Coronary artery (tissue), 2 donors: Measurements from ENCODE around the gene RPS14.
A peak's percentile ranks its signal among the peaks of the same experiment; 100 is the strongest.

Experiments used
- DNase-seq: peaks from one replicate; pipeline ENCODE4 v3.0.0-alpha.2; 2017; ENCODE audit warnings: low spot score
- H3K27ac ChIP-seq, 2 donors: fragments of 200-600 bp; sonication (generic); one replicate each; pipeline ENCODE4 v1.5.1; 2016 to 2019
- H3K4me3 ChIP-seq: fragments of 200-600 bp; sonication (generic); 2 replicates; pipeline ENCODE4 v1.5.1; 2016; ENCODE audit warnings: mild to moderate bottlenecking, moderate library complexity
- TF ChIP-seq, protein P1 (sequence below): fragments of 200-600 bp; sonication (generic); IDR thresholded peaks from one replicate; pipeline ENCODE4 v1.5.1; 2019; ENCODE audit warnings: antibody characterized with exemption

Gene RPS14

DNA sequence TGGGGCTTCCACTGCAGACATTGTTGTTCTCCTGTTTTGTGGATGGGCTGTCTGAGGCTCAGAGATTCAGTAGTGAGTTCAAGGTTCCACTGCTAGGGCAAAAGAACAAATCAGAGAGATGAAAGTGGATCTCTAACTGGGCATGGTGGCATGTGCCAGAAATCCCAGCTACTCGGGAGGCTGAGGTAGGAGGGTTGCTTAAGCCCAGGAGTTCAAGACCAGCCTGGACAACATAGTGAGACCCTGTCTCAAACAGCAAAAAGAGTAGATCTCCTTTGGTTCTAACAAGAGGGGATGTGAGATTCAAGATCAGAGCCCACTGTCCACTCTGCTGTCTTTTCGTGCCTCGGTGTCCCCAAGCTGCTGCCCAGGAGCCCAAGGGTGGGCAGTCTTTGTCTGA lies 46.6 kb upstream of the RPS14 start:
- DNase-seq = no peak
- TF ChIP-seq, protein P1, sequence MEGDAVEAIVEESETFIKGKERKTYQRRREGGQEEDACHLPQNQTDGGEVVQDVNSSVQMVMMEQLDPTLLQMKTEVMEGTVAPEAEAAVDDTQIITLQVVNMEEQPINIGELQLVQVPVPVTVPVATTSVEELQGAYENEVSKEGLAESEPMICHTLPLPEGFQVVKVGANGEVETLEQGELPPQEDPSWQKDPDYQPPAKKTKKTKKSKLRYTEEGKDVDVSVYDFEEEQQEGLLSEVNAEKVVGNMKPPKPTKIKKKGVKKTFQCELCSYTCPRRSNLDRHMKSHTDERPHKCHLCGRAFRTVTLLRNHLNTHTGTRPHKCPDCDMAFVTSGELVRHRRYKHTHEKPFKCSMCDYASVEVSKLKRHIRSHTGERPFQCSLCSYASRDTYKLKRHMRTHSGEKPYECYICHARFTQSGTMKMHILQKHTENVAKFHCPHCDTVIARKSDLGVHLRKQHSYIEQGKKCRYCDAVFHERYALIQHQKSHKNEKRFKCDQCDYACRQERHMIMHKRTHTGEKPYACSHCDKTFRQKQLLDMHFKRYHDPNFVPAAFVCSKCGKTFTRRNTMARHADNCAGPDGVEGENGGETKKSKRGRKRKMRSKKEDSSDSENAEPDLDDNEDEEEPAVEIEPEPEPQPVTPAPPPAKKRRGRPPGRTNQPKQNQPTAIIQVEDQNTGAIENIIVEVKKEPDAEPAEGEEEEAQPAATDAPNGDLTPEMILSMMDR = no peak
- H3K27ac ChIP-seq = peak overlapping the region; percentile 58 to 77

GRCh38 chr5:150492621-150493020 lies 43.1 kb upstream of the RPS14 start:
- TF ChIP-seq, protein P1 = no peak
- Histone ChIP-seq H3K4me3 (no peak overlapping the region), H3K27ac (peak overlapping the region; percentile 11 to 93)
- DNase-seq = no peak

More for the DNA sequence above, 46.6 kb upstream of the RPS14 start:
- no peak overlapping the region for H3K4me3 ChIP-seq

- no peak for DNase-seq
- Histone ChIP-seq H3K4me3 (no peak overlapping the region), H3K27ac (peak overlapping the region; percentile 35 to 93)
- TF ChIP-seq, protein P1 = no peak
Measured at GRCh38 chr5:150491876-150492275, 42.3 kb upstream of the RPS14 start.

DNA sequence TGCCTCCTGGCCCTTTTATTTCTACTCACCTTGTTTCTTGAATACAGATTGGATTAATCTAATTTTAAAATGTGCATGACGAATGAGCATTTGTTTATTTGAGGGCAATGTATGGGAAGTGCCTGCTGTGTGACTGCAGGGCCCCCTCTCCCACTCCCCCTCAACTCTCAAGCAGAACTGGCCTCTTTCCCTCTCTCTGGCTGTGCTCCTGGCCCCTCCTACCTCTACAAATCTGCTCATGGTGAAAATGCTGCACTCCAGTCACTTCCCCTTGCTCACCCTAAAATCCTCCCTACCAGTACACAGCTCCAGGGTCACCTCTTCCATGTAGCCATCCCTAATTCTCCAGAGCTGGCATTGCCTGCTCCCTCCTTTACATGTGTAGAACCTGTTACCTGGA lies 41.2 kb upstream of the RPS14 start:
- DNase-seq = no peak
- Histone ChIP-seq H3K4me3 (no peak overlapping the region), H3K27ac (peak overlapping the region; percentile 93 to 97)
- TF ChIP-seq, protein P1 = no peak

DNA sequence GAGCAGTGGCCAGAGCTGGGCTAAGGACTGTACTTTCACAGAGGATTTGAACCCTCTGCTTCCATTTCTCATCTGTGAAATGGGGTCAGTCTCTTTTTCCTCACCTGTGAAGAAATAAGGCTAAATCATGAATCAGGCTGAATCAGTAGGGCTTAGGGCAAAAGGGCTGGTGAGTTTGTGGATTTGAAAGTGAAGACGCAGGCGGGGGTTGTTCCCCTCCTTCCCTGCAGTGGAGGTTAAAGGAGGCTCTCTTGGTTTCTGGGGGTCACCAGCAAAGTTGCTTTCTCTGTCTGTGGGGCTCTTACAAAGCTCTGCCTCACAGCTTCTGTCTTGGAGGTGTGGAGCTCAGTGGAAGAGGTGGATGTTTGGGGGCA lies 40.7 kb upstream of the RPS14 start:
- Histone ChIP-seq H3K27ac (peak overlapping the region; percentile 93 to 97), H3K4me3 (peak overlapping the region; percentile 94)
- TF ChIP-seq, protein P1 = no peak
- DNase-seq = no peak

DNA sequence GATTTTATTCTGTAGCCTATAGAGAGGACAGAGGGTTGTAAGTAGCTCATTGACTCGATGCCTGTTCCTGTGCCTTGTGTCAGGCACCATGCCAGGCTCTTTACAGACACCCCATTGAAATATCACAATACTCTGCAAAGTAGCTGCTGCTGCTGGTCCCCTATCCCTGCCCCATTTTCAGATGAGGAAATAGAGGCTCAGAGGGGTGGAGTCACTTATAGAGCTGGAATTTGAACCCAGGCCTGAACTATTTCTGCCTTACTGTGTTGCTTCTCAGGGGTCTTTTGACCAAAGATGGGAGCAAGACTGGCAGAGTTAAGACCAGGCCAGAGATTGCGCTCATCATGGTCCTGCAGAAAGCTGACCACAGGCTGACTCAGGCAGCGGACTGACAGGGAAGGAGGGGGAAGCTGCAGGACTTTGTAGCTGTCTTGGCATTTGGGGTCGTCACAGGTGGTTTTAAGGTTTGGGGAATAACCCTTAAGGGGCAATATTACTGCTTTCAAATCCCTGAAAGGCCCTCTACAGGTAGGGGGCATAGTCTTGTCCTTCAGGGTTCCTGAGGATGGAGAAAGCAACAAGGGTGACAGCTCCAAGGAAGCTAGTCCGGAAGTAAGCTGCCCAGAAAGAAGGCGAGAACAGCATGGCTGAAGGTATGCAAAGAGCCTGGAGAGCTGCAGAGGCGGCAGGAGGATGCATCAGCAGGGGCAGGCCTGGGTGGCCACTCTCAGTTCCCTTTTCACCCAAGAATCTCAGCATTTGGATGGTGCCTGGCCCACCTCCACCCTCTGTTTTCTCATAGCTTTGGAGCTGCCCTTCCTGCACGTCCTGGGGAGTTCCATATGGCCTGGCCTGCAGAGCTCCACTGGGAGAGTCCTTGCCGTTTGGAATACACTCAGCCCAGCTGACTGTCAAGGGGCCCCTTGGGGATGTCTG lies 40.1 kb upstream of the RPS14 start:
- no peak for DNase-seq
- peak overlapping the region; percentile 94 for H3K4me3 ChIP-seq
- TF ChIP-seq, protein P1 = no peak
- H3K27ac ChIP-seq = peak overlapping the region; percentile 93 to 97
